Gastroesophageal sphincter (tissue), 4 donors: Measurements from ENCODE around the gene TNRC6B. TPM values are rescaled to one million over a fixed set of nuclear protein-coding genes. Genes with fewer than 3 reads are reported as not detected.

Source experiments
- ATAC-seq: fragments of 150-250 bp; one replicate; pipeline ENCODE4 v1.9.1; 2016; ENCODE audit warnings: mild to moderate bottlenecking, moderate library complexity
- H3K27ac ChIP-seq, 4 donors: fragments of 200-600 bp; sonication (generic) in 3 of 4; 1 replicate in 3 of 4; 2 replicates in 1 of 4; pipeline ENCODE4 v1.5.1; 2016 to 2019
- H3K27me3 ChIP-seq: fragments of 200-600 bp; sonication (generic); one replicate; pipeline ENCODE4 v1.5.1; 2019
- H3K36me3 ChIP-seq, 2 donors: fragments of 200-600 bp; sonication (generic); one replicate each; pipeline ENCODE4 v1.5.1; 2019; ENCODE audit warnings: control low read depth in 1 of 2
- H3K4me1 ChIP-seq, 3 donors: fragments of 200-600 bp; sonication (generic); 1 replicate in 2 of 3; 2 replicates in 1 of 3; pipeline ENCODE4 v1.5.1; 2016 to 2019; ENCODE audit warnings: control low read depth in 2 of 3
- H3K4me3 ChIP-seq, 2 donors: fragments of 200-600 bp; sonication (generic); one replicate each; pipeline ENCODE4 v1.5.1; 2019; ENCODE audit warnings: mild to moderate bottlenecking in 1 of 2, moderate library complexity in 1 of 2
- H3K9me3 ChIP-seq, 3 donors: fragments of 200-600 bp; sonication (generic); one replicate each; pipeline ENCODE4 v1.5.1; 2017 to 2019; ENCODE audit warnings: control low read depth in 2 of 3
- CTCF ChIP-seq, 4 experiments: fragments of 200-600 bp in 2 of 4; fragments of 450-650 bp in 2 of 4; sonication (generic) in 1 of 4; IDR thresholded peaks; one replicate each; pipeline ENCODE4 v1.5.1; 2017 to 2019; ENCODE audit warnings: antibody characterized with exemption in 4 of 4, mild to moderate bottlenecking in 2 of 4, moderate library complexity in 2 of 4
- EP300 ChIP-seq: sonication (generic); formaldehyde crosslinking; IDR thresholded peaks from one replicate; pipeline ENCODE4 v1.6.1; 2017; ENCODE audit warnings: antibody characterized with exemption, mild to moderate bottlenecking
- POLR2A ChIP-seq, 2 donors: fragments of 450-650 bp; IDR thresholded peaks; one replicate each; pipeline ENCODE4 v1.6.1; 2017; ENCODE audit warnings: antibody characterized with exemption in 2 of 2, mild to moderate bottlenecking in 2 of 2, moderate library complexity in 1 of 2
- POLR2AphosphoS5 ChIP-seq: sonication (generic); formaldehyde crosslinking; IDR thresholded peaks from one replicate; pipeline ENCODE4 v1.6.1; 2017; ENCODE audit warnings: antibody characterized with exemption
- WGBS, 2 donors: methylation state at CpG; one replicate each; pipeline ENCODE4 v1.1.5; 2018; ENCODE audit warnings: low coverage in 1 of 2; 5-methylcytosine and 5-hydroxymethylcytosine counted together
- total RNA-seq, 4 donors: library from RNA; depleted of rRNA; stranded (reverse); fragments of >200 nt; gene quantifications; one replicate each; pipeline ENCODE4 v1.1.0, GENCODE V29; 2016

The TNRC6B gene
- total RNA-seq, 4 donors from 2014 or later = 32.4 to 71.2 (median 60.7) TPM

GRCh38 chr22:40215266-40215665 is 37.5 kb downstream of the TNRC6B start:
- TF ChIP-seq CTCF (IDR thresholded peaks at IDR 0.05) = no peak
- no peak for TF ChIP-seq EP300
- no peak for TF ChIP-seq POLR2A (IDR thresholded peaks at IDR 0.05)
- TF ChIP-seq POLR2AphosphoS5 = no peak
- 100% methylated on average over 1 of the region's 3 CpGs; no CpG with 5 or more reads in 1 of the 2 donors for WGBS, 2 donors
- ATAC-seq = no peak
- H3K9me3 ChIP-seq = no peaks in the 10 kb centered on the region
- no peaks in the 10 kb centered on the region for H3K27me3 ChIP-seq
- peak overlapping the region in 1 of 4 donors; percentile 55 for H3K27ac ChIP-seq
- H3K4me3 ChIP-seq = no peak overlapping the region
- peaks cover 9 to 95% (median 35%) of the 10 kb centered on the region in 3 donors for H3K4me1 ChIP-seq
- no peaks in the 10 kb centered on the region for H3K36me3 ChIP-seq

DNA sequence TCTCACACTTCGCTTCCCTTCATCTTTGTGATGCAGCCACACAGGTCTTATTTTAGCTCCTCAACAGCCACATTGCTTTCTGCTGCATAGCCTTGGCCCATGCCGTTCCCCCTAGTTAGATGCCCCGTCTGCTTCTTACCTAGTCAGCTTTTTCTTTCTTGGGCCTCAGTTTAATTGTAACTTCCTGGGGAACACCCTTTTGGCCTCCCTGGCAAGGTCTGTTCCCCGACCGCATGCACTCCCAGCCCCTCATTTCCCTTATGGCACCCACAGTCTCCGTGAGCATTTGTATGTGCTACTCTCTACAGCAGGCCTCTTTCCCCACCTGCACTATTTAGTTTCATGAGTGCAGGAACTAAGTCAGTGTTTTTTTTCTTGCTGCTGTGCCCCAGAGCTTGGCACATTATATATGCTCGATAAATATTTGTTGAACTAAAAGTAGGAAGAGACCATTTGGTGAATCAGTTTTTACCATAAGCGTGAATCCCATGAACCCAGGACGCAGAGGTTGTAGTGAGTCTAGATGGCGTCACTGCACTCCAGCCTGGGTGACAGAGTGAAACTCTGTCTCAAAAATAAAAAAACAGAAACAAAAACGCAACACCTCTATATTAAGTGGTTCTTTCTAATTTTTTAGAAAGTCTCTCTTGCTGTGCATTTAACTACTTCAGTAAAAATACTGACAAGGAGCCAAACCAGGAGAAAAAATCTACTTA is 38.5 kb downstream of the TNRC6B start:
- H3K4me3 ChIP-seq = no peak overlapping the region
- no peaks in the 10 kb centered on the region for H3K27me3 ChIP-seq
- no peaks in the 10 kb centered on the region for H3K36me3 ChIP-seq
- H3K9me3 ChIP-seq = no peaks in the 10 kb centered on the region
- no peak for ATAC-seq
- TF ChIP-seq CTCF (IDR thresholded peaks at IDR 0.05) (no peak), POLR2A (IDR thresholded peaks at IDR 0.05) (no peak), POLR2AphosphoS5 (no peak), EP300 (no peak)
- WGBS, 2 donors = 77 to 82% methylated on average over 5 to 11 of the region's 11 CpGs
- H3K27ac ChIP-seq = peak overlapping the region in 1 of 4 donors; percentile 55
- H3K4me1 ChIP-seq = peaks cover 14 to 95% (median 41%) of the 10 kb centered on the region in 3 donors

GRCh38 chr22:40218152-40218551 is 40.4 kb downstream of the TNRC6B start:
- Histone ChIP-seq H3K27me3 (no peaks in the 10 kb centered on the region), H3K27ac (peak overlapping the region; percentile 14 to 84 (median 80)), H3K36me3 (no peaks in the 10 kb centered on the region), H3K4me1 (peaks cover 14 to 94% (median 36%) of the 10 kb centered on the region in 3 donors), H3K4me3 (no peak overlapping the region), H3K9me3 (no peaks in the 10 kb centered on the region)
- 52 to 60% methylated on average over 1 to 2 of the region's 4 CpGs for WGBS, 2 donors
- TF ChIP-seq CTCF (IDR thresholded peaks at IDR 0.05) (no peak), POLR2AphosphoS5 (no peak), POLR2A (IDR thresholded peaks at IDR 0.05) (no peak), EP300 (no peak)
- no peak for ATAC-seq

DNA sequence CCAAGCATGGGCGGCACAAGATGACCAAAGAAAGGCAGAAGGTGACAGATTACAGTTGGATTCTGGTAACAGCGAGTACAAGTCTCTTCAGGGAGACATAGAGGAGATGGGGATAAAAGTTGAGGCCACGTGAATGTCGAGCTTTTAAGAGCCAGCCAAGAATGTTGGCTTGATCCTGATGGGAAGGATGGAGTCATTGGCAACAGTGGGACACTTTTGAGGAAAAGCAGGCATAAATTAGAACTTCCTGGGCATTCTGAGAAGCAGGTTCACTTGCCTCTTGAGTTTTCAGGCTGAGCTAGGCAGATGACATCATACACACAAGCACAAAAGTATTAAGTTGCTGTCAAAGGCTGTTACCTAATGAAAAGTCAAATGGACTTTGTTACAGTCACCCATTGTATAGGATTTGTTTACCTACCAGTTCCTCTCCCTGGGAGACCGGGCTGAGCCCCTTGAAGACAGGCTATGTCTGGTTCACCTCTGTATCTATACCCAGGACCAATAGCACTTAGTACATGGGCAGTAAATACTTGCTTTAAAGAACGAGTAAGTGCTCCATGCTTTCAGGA is 41.1 kb downstream of the TNRC6B start:
- H3K4me3 ChIP-seq = no peak overlapping the region
- ATAC-seq = no peak
- H3K4me1 ChIP-seq = peaks cover 9 to 94% (median 32%) of the 10 kb centered on the region in 3 donors
- H3K27ac ChIP-seq = peak overlapping the region; percentile 14 to 84 (median 80)
- no peaks in the 10 kb centered on the region for H3K9me3 ChIP-seq
- no peaks in the 10 kb centered on the region for H3K27me3 ChIP-seq
- 44 to 49% methylated on average over 5 to 6 of the region's 6 CpGs for whole genome bisulfite sequencing, 2 donors
- H3K36me3 ChIP-seq = no peaks in the 10 kb centered on the region
- TF ChIP-seq EP300 (no peak), POLR2AphosphoS5 (peak; percentile 87)

- TF ChIP-seq CTCF (IDR thresholded peaks at IDR 0.05) = peak in 1 of 4 experiments; percentile 13
- TF ChIP-seq POLR2AphosphoS5 = no peak
- no peak for TF ChIP-seq EP300
- TF ChIP-seq POLR2A (IDR thresholded peaks at IDR 0.05) = no peak
- WGBS, 2 donors = 4 to 9% methylated on average over 8 of the region's 8 CpGs
- Histone ChIP-seq H3K36me3 (no peaks in the 10 kb centered on the region), H3K27me3 (no peaks in the 10 kb centered on the region), H3K9me3 (no peaks in the 10 kb centered on the region), H3K4me3 (peak overlapping the region in 1 of 2 donors; percentile 14), H3K4me1 (peaks cover 9 to 96% (median 31%) of the 10 kb centered on the region in 3 donors), H3K27ac (peak overlapping the region; percentile 78 to 92 (median 83))
- peak; percentile 29 for ATAC-seq
Observed at GRCh38 chr22:40220316-40221054, 42.8 kb downstream of the TNRC6B start.
